ENCODE data around the gene ITGB7. TPM values are rescaled to one million over a fixed set of nuclear protein-coding genes. Genes with fewer than 3 reads are reported as not detected.

The ITGB7 gene
- total and polyA plus RNA-seq, 9 of the 15 experiments (the other 6 are each of a cell fraction or from before 2014, with no cell fraction given): 0.06 to 2.0 (median 0.67) TPM

- TF ChIP-seq ZFX (CRISPR knock-in tag; IDR thresholded peaks at IDR 0.05): no peak
- no peak for TF ChIP-seq ZNF444 (CRISPR knock-in tag; IDR thresholded peaks at IDR 0.05)
- TF ChIP-seq C11orf30 (IDR thresholded peaks at IDR 0.05; ENCODE audit: low read depth): no peak
- no peak for TF ChIP-seq E2F5 (CRISPR knock-in tag; IDR thresholded peaks at IDR 0.05)
- no peak for TF ChIP-seq STAG1 (CRISPR knock-in tag; IDR thresholded peaks at IDR 0.05; ENCODE audit: borderline replicate concordance)
- TF ChIP-seq ZNF780A (CRISPR knock-in tag; IDR thresholded peaks at IDR 0.05): no peak
- TF ChIP-seq ZNF140 (CRISPR knock-in tag; IDR thresholded peaks at IDR 0.05): no peak
- TF ChIP-seq MYNN (IDR thresholded peaks at IDR 0.05): no peak
- TF ChIP-seq MYNN (CRISPR knock-in tag; IDR thresholded peaks at IDR 0.05): no peak
- no peak for TF ChIP-seq ZNF124 (CRISPR knock-in tag; IDR thresholded peaks at IDR 0.05)
- no peak for TF ChIP-seq PTBP1 (IDR thresholded peaks at IDR 0.05; ENCODE audit: low read depth, low read length)
- TF ChIP-seq GATAD2A (IDR thresholded peaks at IDR 0.05): peak; percentile 67; the same call in 1 of the 2 replicates
- no peak for TF ChIP-seq JUND (IDR thresholded peaks at IDR 0.05; ENCODE audit: borderline replicate concordance, low read depth, low read length)
- TF ChIP-seq JUND (tag; IDR thresholded peaks at IDR 0.05; ENCODE audit: borderline replicate concordance, low read depth, low read length): no peak
- TF ChIP-seq ATF2 (CRISPR knock-in tag; IDR thresholded peaks at IDR 0.05): no peak
- no peak for TF ChIP-seq ATF1 (CRISPR knock-in tag; IDR thresholded peaks at IDR 0.05)
- TF ChIP-seq ATF1 (tag; IDR thresholded peaks at IDR 0.05): no peak
- TF ChIP-seq NUFIP1 (IDR thresholded peaks at IDR 0.05; ENCODE audit: partially characterized antibody): no peak
- TF ChIP-seq CREB3L1 (IDR thresholded peaks at IDR 0.05; ENCODE audit: borderline replicate concordance, low read depth): no peak
- TF ChIP-seq CREB3 (tag; conservative IDR thresholded peaks at IDR 0.05; ENCODE audit: low read depth): no peak
- no peak for TF ChIP-seq PCBP1 (IDR thresholded peaks at IDR 0.05; ENCODE audit: low read depth, low read length, poor library complexity, severe bottlenecking)
- no peak for TF ChIP-seq STAT5B (CRISPR knock-in tag; IDR thresholded peaks at IDR 0.05)
- no peak for TF ChIP-seq SP1 (CRISPR knock-in tag; IDR thresholded peaks at IDR 0.05)
- no peak for TF ChIP-seq KAT8 (IDR thresholded peaks at IDR 0.05; ENCODE audit: low read depth)
- TF ChIP-seq ZBTB8A (IDR thresholded peaks at IDR 0.05; ENCODE audit: partially characterized antibody): no peak
- TF ChIP-seq SMARCA5 (IDR thresholded peaks at IDR 0.05): no peak
- TF ChIP-seq ZNF280B (CRISPR knock-in tag; IDR thresholded peaks at IDR 0.05): no peak
- no peak for TF ChIP-seq ZZZ3 (IDR thresholded peaks at IDR 0.05)
Measured at GRCh38 chr12:53244337-53244736, 37.3 kb upstream of the ITGB7 start (continued).
